DOHH2 (cell line): ENCODE measurements around the gene HEMGN.

Source experiments
- H3F3A ChIP-seq: fragments of 200-600 bp; sonication (generic), shearing (Covaris generic); 2 replicates; pipeline ENCODE4 v1.6.0; 2016; ENCODE audit warnings: antibody characterized with exemption, mild to moderate bottlenecking; ENCODE audit not compliant: control insufficient read depth, insufficient read depth
- H3K27ac ChIP-seq: fragments of 200-600 bp; sonication (generic); 2 replicates; pipeline ENCODE4 v1.5.1; 2014; ENCODE audit warnings: low read depth, mild to moderate bottlenecking, low read length, moderate library complexity
- H3K27me3 ChIP-seq: fragments of 200-600 bp; sonication (generic); 2 replicates; pipeline ENCODE4 v1.6.1; 2014; ENCODE audit warnings: mild to moderate bottlenecking, low read length, mixed read lengths; ENCODE audit not compliant: control insufficient read depth
- H3K36me3 ChIP-seq: fragments of 200-600 bp; sonication (generic); 2 replicates; pipeline ENCODE4 v1.6.1; 2014; ENCODE audit warnings: mild to moderate bottlenecking, low read length, moderate library complexity, mixed read lengths; ENCODE audit not compliant: control insufficient read depth
- H3K4me1 ChIP-seq: fragments of 200-600 bp; sonication (generic); 2 replicates; pipeline ENCODE4 v1.6.1; 2014; ENCODE audit warnings: mild to moderate bottlenecking, low read length, mixed read lengths; ENCODE audit not compliant: control insufficient read depth
- H3K4me2 ChIP-seq: fragments of 200-600 bp; sonication (generic); 2 replicates; pipeline ENCODE4 v1.6.0; 2014; ENCODE audit warnings: mild to moderate bottlenecking, low read length, moderate library complexity
- H3K4me3 ChIP-seq: fragments of 200-600 bp; sonication (generic); 2 replicates; pipeline ENCODE4 v1.5.1; 2014; ENCODE audit warnings: mild to moderate bottlenecking, low read length, mixed read lengths
- H3K79me2 ChIP-seq: fragments of 200-600 bp; sonication (generic); 2 replicates; pipeline ENCODE4 v1.6.1; 2014; ENCODE audit warnings: mild to moderate bottlenecking, low read length, mixed read lengths; ENCODE audit not compliant: control insufficient read depth
- H3K9me2 ChIP-seq: fragments of 200-600 bp; sonication (generic); replicated peaks from 2 replicates; pipeline ENCODE4 v1.6.1; 2014; ENCODE audit warnings: mild to moderate bottlenecking, low read length, mixed read lengths; ENCODE audit not compliant: control insufficient read depth
- H3K9me3 ChIP-seq: fragments of 200-600 bp; sonication (generic); 2 replicates; pipeline ENCODE4 v1.6.1; 2014; ENCODE audit warnings: antibody characterized with exemption, low read length, mixed read lengths; ENCODE audit not compliant: control insufficient read depth, insufficient read depth
- H4K20me1 ChIP-seq: fragments of 200-600 bp; sonication (generic); 2 replicates; pipeline ENCODE4 v1.6.0; 2014; ENCODE audit warnings: low read depth, mild to moderate bottlenecking, antibody characterized with exemption, low read length, moderate library complexity; ENCODE audit not compliant: control insufficient read depth, insufficient read depth
- CTCF ChIP-seq: fragments of 200-600 bp; sonication (generic); IDR thresholded peaks from one replicate; pipeline ENCODE4 v1.5.1; 2014; ENCODE audit warnings: antibody characterized with exemption, mild to moderate bottlenecking, low read depth, low read length; ENCODE audit not compliant: poor library complexity, severe bottlenecking
- EZH2phosphoT487 ChIP-seq: fragments of 200-600 bp; sonication (generic); IDR thresholded peaks from 2 replicates; pipeline ENCODE4 v1.6.1; 2017; ENCODE audit warnings: borderline replicate concordance, mild to moderate bottlenecking, antibody characterized with exemption, low read length, moderate library complexity, mixed read lengths

HEMGN gene

GRCh38 chr9:97944612-97945011 is 6.6 kb upstream of the HEMGN start:
- no peak for TF ChIP-seq CTCF
- no peak for TF ChIP-seq EZH2phosphoT487
- no peaks in the 10 kb centered on the region for H3F3A ChIP-seq
- H3K27ac ChIP-seq = no peak overlapping the region
- H3K4me1 ChIP-seq = peaks cover 24% of the 10 kb centered on the region
- no peaks in the 10 kb centered on the region for H3K79me2 ChIP-seq
- H3K9me3 ChIP-seq = no peaks in the 10 kb centered on the region
- no peaks in the 10 kb centered on the region for H3K27me3 ChIP-seq
- H3K36me3 ChIP-seq = no peaks in the 10 kb centered on the region
- no peaks in the 10 kb centered on the region for H4K20me1 ChIP-seq
- H3K4me2 ChIP-seq = no peak overlapping the region
- H3K4me3 ChIP-seq = no peak overlapping the region
- no peaks in the 10 kb centered on the region for H3K9me2 ChIP-seq

- Histone ChIP-seq H3K4me2 (no peak overlapping the region), H3K27ac (no peak overlapping the region), H3K4me3 (no peak overlapping the region), H3K4me1 (peaks cover 31% of the 10 kb centered on the region), H3K9me2 (no peaks in the 10 kb centered on the region), H3K79me2 (no peaks in the 10 kb centered on the region), H3K27me3 (no peaks in the 10 kb centered on the region), H3K36me3 (0 out of 2 replicates have a peak, but pooled peaks cover 3% of the 10 kb centered on the region), H4K20me1 (no peaks in the 10 kb centered on the region), H3F3A (no peaks in the 10 kb centered on the region), H3K9me3 (no peaks in the 10 kb centered on the region)
- TF ChIP-seq EZH2phosphoT487 (no peak), CTCF (no peak)
Observed at GRCh38 chr9:97943308-97943855, 5.4 kb upstream of the HEMGN start.

GRCh38 chr9:97941323-97941722 is 3.4 kb upstream of the HEMGN start:
- no peak overlapping the region for H3K27ac ChIP-seq
- peaks cover 46% of the 10 kb centered on the region for H3K4me1 ChIP-seq
- no peaks in the 10 kb centered on the region for H3K9me3 ChIP-seq
- no peak overlapping the region for H3K4me2 ChIP-seq
- peaks cover 3% of the 10 kb centered on the region; the same call in 1 of the 2 replicates for H3F3A ChIP-seq
- H3K79me2 ChIP-seq = no peaks in the 10 kb centered on the region
- no peak for TF ChIP-seq CTCF
- TF ChIP-seq EZH2phosphoT487 = no peak
- no peaks in the 10 kb centered on the region for H3K27me3 ChIP-seq
- no peaks in the 10 kb centered on the region for H3K9me2 ChIP-seq
- H3K36me3 ChIP-seq = 0 out of 2 replicates have a peak, but pooled peaks cover 3% of the 10 kb centered on the region
- H3K4me3 ChIP-seq = no peak overlapping the region
- H4K20me1 ChIP-seq = no peaks in the 10 kb centered on the region
